Gastroesophageal sphincter (tissue), 3 donors: Measurements from ENCODE around the gene GAREM1.

Experiments
- CTCF ChIP-seq, 4 experiments: fragments of 200-600 bp in 2 of 4; fragments of 450-650 bp in 2 of 4; sonication (generic) in 1 of 4; IDR thresholded peaks; one replicate each; pipeline ENCODE4 v1.5.1; 2017 to 2019; ENCODE audit warnings: antibody characterized with exemption in 4 of 4, mild to moderate bottlenecking in 2 of 4, moderate library complexity in 2 of 4
- EP300 ChIP-seq: sonication (generic); formaldehyde crosslinking; IDR thresholded peaks from one replicate; pipeline ENCODE4 v1.6.1; 2017; ENCODE audit warnings: antibody characterized with exemption, mild to moderate bottlenecking
- POLR2A ChIP-seq, 2 donors: fragments of 450-650 bp; IDR thresholded peaks; one replicate each; pipeline ENCODE4 v1.6.1; 2017; ENCODE audit warnings: antibody characterized with exemption in 2 of 2, mild to moderate bottlenecking in 2 of 2, moderate library complexity in 1 of 2
- POLR2AphosphoS5 ChIP-seq: sonication (generic); formaldehyde crosslinking; IDR thresholded peaks from one replicate; pipeline ENCODE4 v1.6.1; 2017; ENCODE audit warnings: antibody characterized with exemption

- TF ChIP-seq CTCF (IDR thresholded peaks at IDR 0.05) (no peak), POLR2AphosphoS5 (no peak), EP300 (no peak), POLR2A (IDR thresholded peaks at IDR 0.05) (no peak)
Measured at GRCh38 chr18:32261003-32261402, 209.7 kb downstream of the GAREM1 start.
